WTC11 (cell line): ENCODE data around the gene C9orf40.

ENCODE experiments used
- AFF4 ChIP-seq: sonication (generic); formaldehyde crosslinking; IDR thresholded peaks from 2 replicates; pipeline ENCODE4 v1.8.1; 2023; ENCODE audit warnings: mild to moderate bottlenecking, missing genetic modification reagents, borderline replicate concordance
- CTCF ChIP-seq: fragments of 200-600 bp; IDR thresholded peaks from 2 replicates; pipeline ENCODE4 v1.8.0; 2022; ENCODE audit warnings: antibody characterized with exemption
- ELF4 ChIP-seq: sonication (generic); formaldehyde crosslinking; IDR thresholded peaks from 2 replicates; pipeline ENCODE4 v1.8.1; 2022; ENCODE audit warnings: low read depth, mild to moderate bottlenecking, moderate library complexity, missing genetic modification reagents
- KAT7 ChIP-seq: sonication (generic); formaldehyde crosslinking; IDR thresholded peaks from 2 replicates; pipeline ENCODE4 v1.8.1; 2023; ENCODE audit warnings: missing genetic modification reagents, mild to moderate bottlenecking, borderline replicate concordance
- TCF7 ChIP-seq: sonication (generic); formaldehyde crosslinking; IDR thresholded peaks from 2 replicates; pipeline ENCODE4 v1.8.0; 2022; ENCODE audit warnings: mild to moderate bottlenecking, low read depth, missing genetic modification reagents, moderate library complexity
- TP53 ChIP-seq: sonication (generic); formaldehyde crosslinking; IDR thresholded peaks from 2 replicates; pipeline ENCODE4 v1.8.1; 2023; ENCODE audit warnings: mild to moderate bottlenecking, missing genetic modification reagents
- USF2 ChIP-seq: sonication (generic); formaldehyde crosslinking; IDR thresholded peaks from 2 replicates; pipeline ENCODE4 v1.8.1; 2023; ENCODE audit warnings: mild to moderate bottlenecking, missing genetic modification reagents, moderate library complexity
- ZNF138 ChIP-seq: sonication (generic); formaldehyde crosslinking; conservative IDR thresholded peaks from 2 replicates; pipeline ENCODE4 v1.8.1; 2022; ENCODE audit warnings: mild to moderate bottlenecking, moderate library complexity, missing genetic modification reagents
- TF ChIP-seq, protein P1 (sequence below): sonication (generic); formaldehyde crosslinking; IDR thresholded peaks from 2 replicates; pipeline ENCODE4 v1.8.0; 2022; ENCODE audit warnings: mild to moderate bottlenecking, missing genetic modification reagents
- TF ChIP-seq, protein P2 (sequence below): sonication (generic); formaldehyde crosslinking; IDR thresholded peaks from 2 replicates; pipeline ENCODE4 v1.8.1; 2022; ENCODE audit warnings: low read depth, missing genetic modification reagents, borderline replicate concordance
- TF ChIP-seq, protein P3 (sequence below): sonication (generic); formaldehyde crosslinking; conservative IDR thresholded peaks from 2 replicates; pipeline ENCODE4 v1.8.1; 2022; ENCODE audit warnings: mild to moderate bottlenecking, missing genetic modification reagents
- TF ChIP-seq, protein P4 (sequence below): sonication (generic); formaldehyde crosslinking; IDR thresholded peaks from 2 replicates; pipeline ENCODE4 v1.8.0; 2022; ENCODE audit warnings: mild to moderate bottlenecking, missing genetic modification reagents
- TF ChIP-seq, protein P5 (sequence below): sonication (generic); formaldehyde crosslinking; IDR thresholded peaks from 2 replicates; pipeline ENCODE4 v1.8.0; 2023; ENCODE audit warnings: mild to moderate bottlenecking, missing genetic modification reagents
- TF ChIP-seq, protein P6 (sequence below): sonication (generic); formaldehyde crosslinking; IDR thresholded peaks from 2 replicates; pipeline ENCODE4 v1.8.0; 2022; ENCODE audit warnings: mild to moderate bottlenecking, missing genetic modification reagents

DNA sequence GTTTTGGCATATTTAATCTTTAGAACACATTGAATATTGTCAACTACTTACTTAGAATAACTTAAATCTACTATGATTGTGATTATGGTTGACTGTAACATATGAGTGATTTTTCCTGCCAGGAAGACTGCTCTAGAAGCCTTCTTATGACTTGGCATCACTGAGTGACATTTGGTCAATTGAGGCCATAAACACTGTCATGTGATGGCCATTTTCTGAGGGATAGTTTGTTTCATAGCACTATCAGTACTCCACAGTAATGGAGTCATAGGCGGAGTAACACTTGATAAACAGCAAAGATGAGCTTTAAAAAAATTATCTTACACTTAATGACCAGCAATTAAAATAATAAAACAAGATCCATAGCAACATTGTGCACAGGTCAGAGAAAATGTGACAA, 31.0 kb downstream of the C9orf40 start:
- TF ChIP-seq, protein P1, sequence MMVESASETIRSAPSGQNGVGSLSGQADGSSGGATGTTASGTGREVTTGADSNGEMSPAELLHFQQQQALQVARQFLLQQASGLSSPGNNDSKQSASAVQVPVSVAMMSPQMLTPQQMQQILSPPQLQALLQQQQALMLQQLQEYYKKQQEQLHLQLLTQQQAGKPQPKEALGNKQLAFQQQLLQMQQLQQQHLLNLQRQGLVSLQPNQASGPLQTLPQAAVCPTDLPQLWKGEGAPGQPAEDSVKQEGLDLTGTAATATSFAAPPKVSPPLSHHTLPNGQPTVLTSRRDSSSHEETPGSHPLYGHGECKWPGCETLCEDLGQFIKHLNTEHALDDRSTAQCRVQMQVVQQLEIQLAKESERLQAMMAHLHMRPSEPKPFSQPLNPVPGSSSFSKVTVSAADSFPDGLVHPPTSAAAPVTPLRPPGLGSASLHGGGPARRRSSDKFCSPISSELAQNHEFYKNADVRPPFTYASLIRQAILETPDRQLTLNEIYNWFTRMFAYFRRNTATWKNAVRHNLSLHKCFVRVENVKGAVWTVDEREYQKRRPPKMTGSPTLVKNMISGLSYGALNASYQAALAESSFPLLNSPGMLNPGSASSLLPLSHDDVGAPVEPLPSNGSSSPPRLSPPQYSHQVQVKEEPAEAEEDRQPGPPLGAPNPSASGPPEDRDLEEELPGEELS (CRISPR knock-in tag): no peak
- no peak for TF ChIP-seq CTCF
- no peak for TF ChIP-seq ELF4 (CRISPR knock-in tag)
- TF ChIP-seq, protein P2, sequence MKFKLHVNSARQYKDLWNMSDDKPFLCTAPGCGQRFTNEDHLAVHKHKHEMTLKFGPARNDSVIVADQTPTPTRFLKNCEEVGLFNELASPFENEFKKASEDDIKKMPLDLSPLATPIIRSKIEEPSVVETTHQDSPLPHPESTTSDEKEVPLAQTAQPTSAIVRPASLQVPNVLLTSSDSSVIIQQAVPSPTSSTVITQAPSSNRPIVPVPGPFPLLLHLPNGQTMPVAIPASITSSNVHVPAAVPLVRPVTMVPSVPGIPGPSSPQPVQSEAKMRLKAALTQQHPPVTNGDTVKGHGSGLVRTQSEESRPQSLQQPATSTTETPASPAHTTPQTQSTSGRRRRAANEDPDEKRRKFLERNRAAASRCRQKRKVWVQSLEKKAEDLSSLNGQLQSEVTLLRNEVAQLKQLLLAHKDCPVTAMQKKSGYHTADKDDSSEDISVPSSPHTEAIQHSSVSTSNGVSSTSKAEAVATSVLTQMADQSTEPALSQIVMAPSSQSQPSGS (CRISPR knock-in tag): no peak
- TF ChIP-seq TP53 (CRISPR knock-in tag): no peak
- no peak for TF ChIP-seq AFF4
- TF ChIP-seq, protein P3, sequence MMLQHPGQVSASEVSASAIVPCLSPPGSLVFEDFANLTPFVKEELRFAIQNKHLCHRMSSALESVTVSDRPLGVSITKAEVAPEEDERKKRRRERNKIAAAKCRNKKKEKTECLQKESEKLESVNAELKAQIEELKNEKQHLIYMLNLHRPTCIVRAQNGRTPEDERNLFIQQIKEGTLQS (CRISPR knock-in tag): no peak
- TF ChIP-seq, protein P4, sequence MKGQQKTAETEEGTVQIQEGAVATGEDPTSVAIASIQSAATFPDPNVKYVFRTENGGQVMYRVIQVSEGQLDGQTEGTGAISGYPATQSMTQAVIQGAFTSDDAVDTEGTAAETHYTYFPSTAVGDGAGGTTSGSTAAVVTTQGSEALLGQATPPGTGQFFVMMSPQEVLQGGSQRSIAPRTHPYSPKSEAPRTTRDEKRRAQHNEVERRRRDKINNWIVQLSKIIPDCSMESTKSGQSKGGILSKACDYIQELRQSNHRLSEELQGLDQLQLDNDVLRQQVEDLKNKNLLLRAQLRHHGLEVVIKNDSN (CRISPR knock-in tag): no peak
- TF ChIP-seq, protein P5, sequence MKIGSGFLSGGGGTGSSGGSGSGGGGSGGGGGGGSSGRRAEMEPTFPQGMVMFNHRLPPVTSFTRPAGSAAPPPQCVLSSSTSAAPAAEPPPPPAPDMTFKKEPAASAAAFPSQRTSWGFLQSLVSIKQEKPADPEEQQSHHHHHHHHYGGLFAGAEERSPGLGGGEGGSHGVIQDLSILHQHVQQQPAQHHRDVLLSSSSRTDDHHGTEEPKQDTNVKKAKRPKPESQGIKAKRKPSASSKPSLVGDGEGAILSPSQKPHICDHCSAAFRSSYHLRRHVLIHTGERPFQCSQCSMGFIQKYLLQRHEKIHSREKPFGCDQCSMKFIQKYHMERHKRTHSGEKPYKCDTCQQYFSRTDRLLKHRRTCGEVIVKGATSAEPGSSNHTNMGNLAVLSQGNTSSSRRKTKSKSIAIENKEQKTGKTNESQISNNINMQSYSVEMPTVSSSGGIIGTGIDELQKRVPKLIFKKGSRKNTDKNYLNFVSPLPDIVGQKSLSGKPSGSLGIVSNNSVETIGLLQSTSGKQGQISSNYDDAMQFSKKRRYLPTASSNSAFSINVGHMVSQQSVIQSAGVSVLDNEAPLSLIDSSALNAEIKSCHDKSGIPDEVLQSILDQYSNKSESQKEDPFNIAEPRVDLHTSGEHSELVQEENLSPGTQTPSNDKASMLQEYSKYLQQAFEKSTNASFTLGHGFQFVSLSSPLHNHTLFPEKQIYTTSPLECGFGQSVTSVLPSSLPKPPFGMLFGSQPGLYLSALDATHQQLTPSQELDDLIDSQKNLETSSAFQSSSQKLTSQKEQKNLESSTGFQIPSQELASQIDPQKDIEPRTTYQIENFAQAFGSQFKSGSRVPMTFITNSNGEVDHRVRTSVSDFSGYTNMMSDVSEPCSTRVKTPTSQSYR (CRISPR knock-in tag): no peak
- TF ChIP-seq USF2: no peak
- TF ChIP-seq TCF7 (CRISPR knock-in tag): no peak
- TF ChIP-seq, protein P6, sequence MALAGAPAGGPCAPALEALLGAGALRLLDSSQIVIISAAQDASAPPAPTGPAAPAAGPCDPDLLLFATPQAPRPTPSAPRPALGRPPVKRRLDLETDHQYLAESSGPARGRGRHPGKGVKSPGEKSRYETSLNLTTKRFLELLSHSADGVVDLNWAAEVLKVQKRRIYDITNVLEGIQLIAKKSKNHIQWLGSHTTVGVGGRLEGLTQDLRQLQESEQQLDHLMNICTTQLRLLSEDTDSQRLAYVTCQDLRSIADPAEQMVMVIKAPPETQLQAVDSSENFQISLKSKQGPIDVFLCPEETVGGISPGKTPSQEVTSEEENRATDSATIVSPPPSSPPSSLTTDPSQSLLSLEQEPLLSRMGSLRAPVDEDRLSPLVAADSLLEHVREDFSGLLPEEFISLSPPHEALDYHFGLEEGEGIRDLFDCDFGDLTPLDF (CRISPR knock-in tag): no peak
- no peak for TF ChIP-seq KAT7
- TF ChIP-seq ZNF138 (CRISPR knock-in tag): no peak
